ENCODE data around the gene JAM2.

The JAM2 gene

GRCh38 chr21:25759573-25759972, 120.5 kb downstream of the JAM2 start:
- Histone ChIP-seq H3K9ac (ENCODE audit: low read length in 5 of 5) (no peak overlapping the region), H3K36me3 (ENCODE audit: control insufficient read depth in 5 of 5, insufficient read depth in 5 of 5, low read length in 5 of 5) (peaks cover 50 to 69% (median 61%) of the 10 kb centered on the region in 5 donors), H3K27ac (ENCODE audit: low read depth, low read length) (no peak overlapping the region), H3K9me3 (ENCODE audit: control insufficient read depth in 5 of 5, low read length in 5 of 5) (no peaks in the 10 kb centered on the region), H3K27me3 (ENCODE audit: control insufficient read depth in 5 of 5, insufficient read depth in 4 of 5, low read length in 5 of 5) (no peaks in the 10 kb centered on the region), H3K4me3 (ENCODE audit: low read depth in 1 of 5, low read length in 5 of 5) (no peak overlapping the region), H3K4me1 (ENCODE audit: control insufficient read depth in 5 of 5, insufficient read depth in 5 of 5, low read length in 5 of 5) (peaks cover 0 to 11% (median 0%) of the 10 kb centered on the region in 5 donors)

- Histone ChIP-seq H3K4me3 (ENCODE audit: low read depth in 1 of 5, low read length in 5 of 5) (no peak overlapping the region), H3K9ac (ENCODE audit: low read length in 5 of 5) (no peak overlapping the region), H3K4me1 (ENCODE audit: control insufficient read depth in 5 of 5, insufficient read depth in 5 of 5, low read length in 5 of 5) (peaks cover 0 to 11% (median 0%) of the 10 kb centered on the region in 5 donors), H3K27ac (ENCODE audit: low read depth, low read length) (no peak overlapping the region), H3K36me3 (ENCODE audit: control insufficient read depth in 5 of 5, insufficient read depth in 5 of 5, low read length in 5 of 5) (peaks cover 53 to 73% (median 66%) of the 10 kb centered on the region in 5 donors), H3K9me3 (ENCODE audit: control insufficient read depth in 5 of 5, low read length in 5 of 5) (no peaks in the 10 kb centered on the region), H3K27me3 (ENCODE audit: control insufficient read depth in 5 of 5, insufficient read depth in 4 of 5, low read length in 5 of 5) (no peaks in the 10 kb centered on the region)
Measured at GRCh38 chr21:25760061-25760460, 121.0 kb downstream of the JAM2 start.

GRCh38 chr21:25760677-25761076, 121.6 kb downstream of the JAM2 start:
- H3K9ac ChIP-seq (ENCODE audit: low read length in 5 of 5), result no peak overlapping the region
- H3K36me3 ChIP-seq (ENCODE audit: control insufficient read depth in 5 of 5, insufficient read depth in 5 of 5, low read length in 5 of 5), result peaks cover 56 to 75% (median 68%) of the 10 kb centered on the region in 5 donors
- H3K27me3 ChIP-seq (ENCODE audit: control insufficient read depth in 5 of 5, insufficient read depth in 4 of 5, low read length in 5 of 5), result no peaks in the 10 kb centered on the region
- no peak overlapping the region for H3K27ac ChIP-seq (ENCODE audit: low read depth, low read length)
- no peak overlapping the region for H3K4me3 ChIP-seq (ENCODE audit: low read depth in 1 of 5, low read length in 5 of 5)
- H3K9me3 ChIP-seq (ENCODE audit: control insufficient read depth in 5 of 5, low read length in 5 of 5), result no peaks in the 10 kb centered on the region
- peaks cover 0 to 8% (median 0%) of the 10 kb centered on the region in 5 donors for H3K4me1 ChIP-seq (ENCODE audit: control insufficient read depth in 5 of 5, insufficient read depth in 5 of 5, low read length in 5 of 5)

- no peak overlapping the region for H3K4me3 ChIP-seq (ENCODE audit: low read depth in 1 of 5, low read length in 5 of 5)
- H3K36me3 ChIP-seq (ENCODE audit: control insufficient read depth in 5 of 5, insufficient read depth in 5 of 5, low read length in 5 of 5), result peaks cover 54 to 73% (median 70%) of the 10 kb centered on the region in 5 donors
- H3K27me3 ChIP-seq (ENCODE audit: control insufficient read depth in 5 of 5, insufficient read depth in 4 of 5, low read length in 5 of 5), result no peaks in the 10 kb centered on the region
- H3K27ac ChIP-seq (ENCODE audit: low read depth, low read length), result no peak overlapping the region
- no peaks in the 10 kb centered on the region for H3K9me3 ChIP-seq (ENCODE audit: control insufficient read depth in 5 of 5, low read length in 5 of 5)
- H3K9ac ChIP-seq (ENCODE audit: low read length in 5 of 5), result no peak overlapping the region
- H3K4me1 ChIP-seq (ENCODE audit: control insufficient read depth in 5 of 5, insufficient read depth in 5 of 5, low read length in 5 of 5), result peaks cover 0 to 5% (median 0%) of the 10 kb centered on the region in 5 donors
Measured at GRCh38 chr21:25764065-25764464, 125.0 kb downstream of the JAM2 start.

Measured in subcutaneous abdominal adipose tissue (tissue), 5 donors.